ENCODE results near the gene SYNGR2. TPM values are rescaled to one million over a fixed set of nuclear protein-coding genes. Genes with fewer than 3 reads are reported as not detected.
"Not testable (repeated sequence)": the region's sequence is repeated elsewhere in the genome, so short reads cannot be mapped to it uniquely, and the experiment has no call there.

SYNGR2 gene
- total RNA-seq, 2 donors from 2014 or later = 39.2 to 39.6 TPM

DNA sequence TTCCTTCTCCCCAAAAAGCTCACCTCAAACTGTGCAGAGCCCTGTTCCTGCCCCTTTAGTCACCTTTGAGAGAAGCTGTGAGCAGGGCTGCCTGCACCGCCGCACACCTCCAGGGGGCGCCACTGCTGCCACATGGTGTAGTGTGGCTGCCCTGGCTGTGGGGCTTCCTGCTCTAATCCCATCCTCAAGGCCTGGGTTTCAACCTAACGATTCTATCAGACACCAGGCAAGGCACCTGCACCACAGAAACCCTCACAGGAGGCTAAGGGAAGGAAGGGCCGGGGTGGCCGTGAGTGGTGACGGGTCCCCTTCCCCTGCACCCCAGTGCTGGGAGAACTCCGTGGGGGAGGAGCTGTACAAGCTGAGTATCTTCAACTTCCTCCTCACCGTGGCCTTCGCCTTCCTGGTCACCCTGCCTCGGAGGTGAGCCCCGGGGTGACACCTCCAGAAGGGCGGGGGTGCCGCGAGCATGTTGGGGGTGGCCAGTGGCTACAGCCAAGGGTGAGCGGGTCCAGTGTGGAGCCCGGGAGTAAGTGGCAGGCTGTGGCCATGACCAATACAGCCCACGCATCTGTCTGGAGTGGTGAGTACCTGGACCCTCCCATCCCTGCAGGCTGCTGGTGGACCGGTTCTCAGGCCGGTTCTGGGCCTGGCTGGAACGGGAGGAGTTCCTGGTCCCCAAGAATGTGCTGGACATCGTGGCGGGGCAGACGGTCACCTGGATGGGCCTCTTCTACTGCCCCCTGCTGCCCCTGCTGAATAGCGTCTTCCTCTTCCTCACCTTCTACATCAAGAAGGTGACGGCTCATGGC, 30.8 kb upstream of the SYNGR2 start:
- WGBS, 2 experiments (ENCODE audit: insufficient coverage in 1 of 2, insufficient read length in 1 of 2) = 83 to 87% methylated on average over 17 to 26 of the region's 26 CpGs
- no peaks in the 10 kb centered on the region for H3K4me1 ChIP-seq (ENCODE audit: control insufficient read depth, insufficient read depth, low read length)
- H3K4me3 ChIP-seq (ENCODE audit: low read length) = no peak overlapping the region
- H3K9me3 ChIP-seq (ENCODE audit: control insufficient read depth, low read length) = no peaks in the 10 kb centered on the region
- no peaks in the 10 kb centered on the region for H3K36me3 ChIP-seq (ENCODE audit: control insufficient read depth, insufficient read depth, low read length)
- H3K27me3 Mint-ChIP-seq (ENCODE audit: insufficient read depth) = peaks cover 22% of the 10 kb centered on the region
- H3K27ac Mint-ChIP-seq = no peak overlapping the region
- peaks cover 3% of the 10 kb centered on the region for H3K4me1 Mint-ChIP-seq
- no peaks in the 10 kb centered on the region for H3K36me3 Mint-ChIP-seq (ENCODE audit: low read depth)
- no peak overlapping the region for H3K9ac ChIP-seq (ENCODE audit: extremely low read depth, low read length, poor library complexity, severe bottlenecking)
- H3K27ac ChIP-seq (ENCODE audit: low read depth, low read length) = no peak overlapping the region
- H3K9me3 Mint-ChIP-seq = no peaks in the 10 kb centered on the region
- TF ChIP-seq, protein P1, sequence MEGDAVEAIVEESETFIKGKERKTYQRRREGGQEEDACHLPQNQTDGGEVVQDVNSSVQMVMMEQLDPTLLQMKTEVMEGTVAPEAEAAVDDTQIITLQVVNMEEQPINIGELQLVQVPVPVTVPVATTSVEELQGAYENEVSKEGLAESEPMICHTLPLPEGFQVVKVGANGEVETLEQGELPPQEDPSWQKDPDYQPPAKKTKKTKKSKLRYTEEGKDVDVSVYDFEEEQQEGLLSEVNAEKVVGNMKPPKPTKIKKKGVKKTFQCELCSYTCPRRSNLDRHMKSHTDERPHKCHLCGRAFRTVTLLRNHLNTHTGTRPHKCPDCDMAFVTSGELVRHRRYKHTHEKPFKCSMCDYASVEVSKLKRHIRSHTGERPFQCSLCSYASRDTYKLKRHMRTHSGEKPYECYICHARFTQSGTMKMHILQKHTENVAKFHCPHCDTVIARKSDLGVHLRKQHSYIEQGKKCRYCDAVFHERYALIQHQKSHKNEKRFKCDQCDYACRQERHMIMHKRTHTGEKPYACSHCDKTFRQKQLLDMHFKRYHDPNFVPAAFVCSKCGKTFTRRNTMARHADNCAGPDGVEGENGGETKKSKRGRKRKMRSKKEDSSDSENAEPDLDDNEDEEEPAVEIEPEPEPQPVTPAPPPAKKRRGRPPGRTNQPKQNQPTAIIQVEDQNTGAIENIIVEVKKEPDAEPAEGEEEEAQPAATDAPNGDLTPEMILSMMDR (conservative IDR thresholded peaks at IDR 0.05) = peak; percentile 75
- H3K27me3 ChIP-seq (ENCODE audit: control insufficient read depth, insufficient read depth, low read length, poor library complexity, severe bottlenecking) = no peaks in the 10 kb centered on the region
- H3K4me3 Mint-ChIP-seq = no peak overlapping the region
- peak; percentile 87 for DNase-seq

DNA sequence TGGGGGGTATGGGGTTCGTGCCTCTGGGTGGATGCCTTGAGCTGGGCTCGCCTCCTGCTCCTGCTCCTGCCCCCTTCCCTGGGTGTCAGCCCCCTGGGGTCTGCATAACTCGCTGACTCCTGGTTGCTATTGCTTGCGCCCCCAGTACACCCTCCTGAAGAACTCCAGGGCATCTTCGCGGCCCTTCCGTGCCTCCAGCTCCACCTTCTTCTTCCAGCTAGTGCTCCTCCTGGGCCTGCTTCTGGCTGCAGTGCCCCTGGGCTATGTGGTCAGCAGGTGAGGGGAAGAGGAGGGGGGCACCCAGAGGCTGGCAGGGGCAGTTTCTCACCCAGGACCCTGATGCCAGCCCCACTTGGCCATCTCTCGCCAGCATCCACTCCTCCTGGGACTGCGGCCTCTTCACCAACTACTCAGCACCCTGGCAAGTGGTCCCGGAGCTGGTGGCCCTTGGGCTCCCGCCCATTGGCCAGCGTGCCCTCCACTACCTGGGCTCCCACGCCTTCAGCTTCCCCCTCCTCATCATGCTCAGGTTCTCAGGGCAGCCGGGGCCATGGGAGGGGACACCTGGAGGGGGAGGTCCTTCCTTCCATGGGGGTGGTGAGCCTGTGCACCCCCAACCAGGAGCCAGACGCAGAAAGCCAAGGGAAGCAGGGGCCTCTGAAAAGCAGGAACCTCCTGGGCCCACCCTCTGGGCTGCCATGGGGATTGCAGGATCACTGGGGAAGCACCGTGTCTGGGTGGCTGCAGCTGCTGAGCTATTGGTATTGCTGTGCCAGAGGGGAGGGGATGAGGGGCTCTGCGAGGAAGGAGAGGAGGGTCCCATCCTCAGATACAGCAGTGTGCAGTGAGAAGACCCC, 29.9 kb upstream of the SYNGR2 start:
- no peaks in the 10 kb centered on the region for H3K9me3 ChIP-seq (ENCODE audit: control insufficient read depth, low read length)
- H3K9ac ChIP-seq (ENCODE audit: extremely low read depth, low read length, poor library complexity, severe bottlenecking) = no peak overlapping the region
- H3K36me3 Mint-ChIP-seq (ENCODE audit: low read depth) = no peaks in the 10 kb centered on the region
- H3K27me3 ChIP-seq (ENCODE audit: control insufficient read depth, insufficient read depth, low read length, poor library complexity, severe bottlenecking) = no peaks in the 10 kb centered on the region
- H3K4me1 ChIP-seq (ENCODE audit: control insufficient read depth, insufficient read depth, low read length) = no peaks in the 10 kb centered on the region
- no peaks in the 10 kb centered on the region for H3K36me3 ChIP-seq (ENCODE audit: control insufficient read depth, insufficient read depth, low read length)
- TF ChIP-seq, protein P1 (conservative IDR thresholded peaks at IDR 0.05) = no peak
- H3K27me3 Mint-ChIP-seq (ENCODE audit: insufficient read depth) = peaks cover 17% of the 10 kb centered on the region
- H3K4me3 Mint-ChIP-seq = no peak overlapping the region
- H3K4me3 ChIP-seq (ENCODE audit: low read length) = no peak overlapping the region
- no peaks in the 10 kb centered on the region for H3K9me3 Mint-ChIP-seq
- 85 to 92% methylated on average over 2 to 17 of the region's 17 CpGs for WGBS, 2 experiments (ENCODE audit: insufficient coverage in 1 of 2, insufficient read length in 1 of 2)
- H3K27ac ChIP-seq (ENCODE audit: low read depth, low read length) = no peak overlapping the region
- peak; percentile 76 for DNase-seq
- peaks cover 3% of the 10 kb centered on the region for H3K4me1 Mint-ChIP-seq
- no peak overlapping the region for H3K27ac Mint-ChIP-seq

DNA sequence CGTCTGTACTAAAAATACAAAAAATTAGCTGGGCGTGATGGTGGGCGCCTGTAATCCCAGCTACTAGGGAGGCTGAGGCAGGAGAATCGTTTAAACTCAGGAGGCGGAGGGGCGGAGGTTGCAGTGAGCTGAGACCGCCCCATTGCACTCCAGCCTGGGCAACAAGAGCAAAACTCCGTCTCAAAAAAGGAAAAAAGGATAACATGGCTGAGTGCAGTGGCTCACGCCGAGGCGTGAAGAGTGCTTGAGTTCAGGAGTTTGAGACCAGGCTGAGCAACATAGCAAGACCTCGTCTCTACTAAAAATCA, 28.6 kb upstream of the SYNGR2 start:
- WGBS, 2 experiments (ENCODE audit: insufficient coverage in 1 of 2, insufficient read length in 1 of 2) = 94 to 98% methylated on average over 12 of the region's 12 CpGs
- not testable (repeated sequence) for H3K4me3 ChIP-seq (ENCODE audit: low read length); H3K36me3 Mint-ChIP-seq (ENCODE audit: low read depth); H3K27ac Mint-ChIP-seq; H3K27me3 ChIP-seq (ENCODE audit: control insufficient read depth, insufficient read depth, low read length, poor library complexity, severe bottlenecking); H3K27ac ChIP-seq (ENCODE audit: low read depth, low read length); H3K4me1 Mint-ChIP-seq; H3K9me3 ChIP-seq (ENCODE audit: control insufficient read depth, low read length); H3K4me3 Mint-ChIP-seq; H3K9me3 Mint-ChIP-seq; H3K36me3 ChIP-seq (ENCODE audit: control insufficient read depth, insufficient read depth, low read length); DNase-seq; H3K4me1 ChIP-seq (ENCODE audit: control insufficient read depth, insufficient read depth, low read length); H3K9ac ChIP-seq (ENCODE audit: extremely low read depth, low read length, poor library complexity, severe bottlenecking)
- H3K27me3 Mint-ChIP-seq (ENCODE audit: insufficient read depth) = peaks cover 12% of the 10 kb centered on the region
